Skin of body (tissue), 2 donors: ENCODE measurements around the gene CD40. TPM values are rescaled to one million over a fixed set of nuclear protein-coding genes. Genes with fewer than 3 reads are reported as not detected.
"Not testable (repeated sequence)": the region's sequence is repeated elsewhere in the genome, so short reads cannot be mapped to it uniquely, and the experiment has no call there.

Experiments used
- DNase-seq: peaks from one replicate; lab custom pipeline; 2025; lab: John Stamatoyannopoulos, UW
- total RNA-seq: library from RNA; depleted of rRNA; stranded (reverse); fragments of >200 nt; gene quantifications from one replicate; pipeline ENCODE4 v1.2.3, GENCODE V29; 2014

Gene CD40
- total RNA-seq, 1 donor from 2014 or later, result 4.1 TPM

DNA sequence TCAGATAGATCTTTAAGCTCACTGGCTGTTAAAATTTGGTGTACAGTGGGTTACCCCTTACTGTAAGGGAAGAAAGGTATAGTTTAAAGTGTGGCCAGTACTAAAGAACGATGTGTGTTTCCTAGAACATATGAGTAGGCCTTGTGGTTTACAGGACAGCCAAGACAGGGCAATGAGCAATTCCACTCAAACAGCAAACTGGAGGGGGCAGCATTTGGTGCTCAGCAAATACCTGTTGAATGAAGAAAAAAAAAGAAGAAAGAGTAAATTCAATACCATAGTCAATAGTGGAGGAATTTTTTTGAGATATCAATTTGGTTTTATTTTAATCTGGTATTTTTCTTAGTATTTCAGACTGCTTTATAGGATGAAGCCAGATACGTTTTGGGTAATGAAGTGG is 24.6 kb upstream of the CD40 start:
- DNase-seq, result no peak

DNA sequence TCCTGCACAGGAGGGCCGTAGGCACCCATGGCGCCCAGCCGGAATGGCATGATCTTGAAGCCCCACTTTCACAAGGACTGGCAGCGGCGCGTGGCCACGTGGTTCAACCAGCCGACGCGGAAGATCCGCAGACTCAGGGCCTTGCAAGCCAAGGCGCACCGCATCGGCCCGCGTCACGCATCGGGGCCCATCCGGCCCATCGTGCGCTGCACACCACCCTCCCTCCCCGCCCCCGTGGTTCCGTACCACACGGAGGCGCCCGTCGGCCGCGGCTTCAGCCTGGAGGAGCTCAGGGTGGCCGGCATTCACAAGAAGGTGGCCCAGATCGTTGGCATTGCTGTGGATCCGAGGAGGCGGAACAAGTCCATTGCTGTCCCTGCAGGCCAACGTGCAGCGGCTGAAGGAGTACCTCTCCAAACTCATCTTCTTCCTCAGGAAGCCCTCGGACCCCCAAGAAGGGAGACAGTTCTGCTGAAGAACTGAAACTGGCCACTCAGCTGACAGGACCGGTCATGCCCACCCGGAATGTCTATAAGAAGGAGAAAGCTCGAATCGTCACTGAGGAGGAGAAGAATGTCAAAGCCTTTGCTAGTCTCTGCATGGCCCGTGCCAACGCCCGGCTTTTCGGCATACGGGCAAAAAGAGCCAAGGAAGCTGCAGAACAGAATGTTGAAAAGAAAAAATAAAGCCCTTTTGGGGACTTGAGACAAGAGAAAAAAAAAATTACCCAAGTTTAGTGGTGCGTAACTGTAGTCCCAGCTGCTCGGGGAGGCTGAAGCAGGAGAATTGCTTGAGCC is 18.4 kb upstream of the CD40 start:
- DNase-seq, result no peak

DNA sequence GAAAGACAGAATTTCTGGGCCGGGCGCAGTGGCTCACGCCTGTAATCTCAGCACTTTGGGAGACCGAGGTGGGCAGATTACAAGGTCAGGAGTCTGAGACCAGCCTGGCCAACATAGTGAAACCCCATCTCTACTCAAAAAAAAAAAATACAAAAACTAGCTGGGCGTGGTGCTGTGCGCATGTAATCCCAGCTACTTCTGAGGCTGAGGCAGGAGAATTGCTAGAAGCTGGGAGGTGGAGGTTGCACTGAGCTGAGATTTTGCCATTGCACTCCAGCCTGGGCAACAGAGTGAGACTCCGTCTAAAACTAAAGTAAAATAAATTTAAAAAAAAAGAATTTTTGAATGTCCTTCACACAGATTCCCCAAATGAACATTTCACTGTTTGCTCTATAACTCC is 17.7 kb upstream of the CD40 start:
- not testable (repeated sequence) for DNase-seq

DNA sequence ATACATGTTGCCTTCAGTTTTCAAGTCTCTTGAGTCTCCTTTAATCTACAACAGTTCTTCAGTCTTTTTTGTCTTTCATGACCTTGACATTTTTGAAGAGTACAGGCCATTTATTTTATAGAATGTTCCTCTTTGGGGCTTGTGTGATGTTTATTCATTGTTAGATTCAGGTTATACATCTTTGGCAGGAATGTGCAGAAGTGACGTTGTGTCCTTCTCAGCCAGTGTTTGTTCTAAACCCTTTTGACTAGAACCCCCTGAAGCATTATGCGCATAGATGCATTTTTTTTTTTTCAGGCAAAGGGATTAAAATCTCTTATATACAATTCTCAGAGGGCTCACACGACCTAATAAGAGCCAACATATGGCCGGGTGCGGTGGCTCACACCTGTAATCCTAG is 17.1 kb upstream of the CD40 start:
- no peak for DNase-seq

DNA sequence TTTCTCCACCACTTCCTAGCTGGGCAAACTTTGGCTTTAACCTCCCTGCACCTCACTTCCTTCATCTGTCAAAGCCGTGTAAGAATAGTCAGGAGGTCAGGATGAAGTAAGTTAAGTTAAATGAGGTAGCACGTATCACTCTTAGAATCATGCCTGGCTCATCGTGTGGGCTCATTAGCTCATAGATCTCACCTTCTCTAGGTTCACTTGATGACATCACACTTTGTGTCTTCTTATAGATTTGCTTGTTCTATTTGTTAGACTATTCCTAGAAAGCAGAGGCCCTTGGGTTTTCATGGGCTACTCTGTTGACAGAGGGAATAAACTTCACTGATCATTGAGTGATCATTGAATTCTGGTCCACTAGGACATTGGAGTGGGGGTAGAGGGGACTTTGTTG is 16.2 kb upstream of the CD40 start:
- DNase-seq, result no peak

DNA sequence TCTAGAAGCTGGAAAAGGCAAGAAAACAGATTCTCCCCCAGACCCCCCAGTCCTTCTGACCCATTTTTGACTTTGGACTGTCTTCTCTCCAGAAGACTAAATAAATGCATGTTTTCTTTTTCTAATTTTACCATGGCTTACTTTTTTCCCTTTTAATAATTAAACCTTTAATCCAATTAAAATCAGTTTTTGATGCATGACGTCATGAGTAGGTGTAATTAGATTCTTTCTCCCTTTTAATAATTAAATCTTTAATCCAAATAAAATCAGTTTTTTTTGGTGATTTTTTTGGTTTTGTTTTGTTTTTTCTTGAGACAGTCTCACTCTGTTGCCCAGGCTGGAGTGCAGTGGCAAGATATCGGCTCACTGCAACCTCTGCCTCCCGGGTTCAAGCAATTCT is 15.2 kb upstream of the CD40 start:
- DNase-seq, result no peak

DNA sequence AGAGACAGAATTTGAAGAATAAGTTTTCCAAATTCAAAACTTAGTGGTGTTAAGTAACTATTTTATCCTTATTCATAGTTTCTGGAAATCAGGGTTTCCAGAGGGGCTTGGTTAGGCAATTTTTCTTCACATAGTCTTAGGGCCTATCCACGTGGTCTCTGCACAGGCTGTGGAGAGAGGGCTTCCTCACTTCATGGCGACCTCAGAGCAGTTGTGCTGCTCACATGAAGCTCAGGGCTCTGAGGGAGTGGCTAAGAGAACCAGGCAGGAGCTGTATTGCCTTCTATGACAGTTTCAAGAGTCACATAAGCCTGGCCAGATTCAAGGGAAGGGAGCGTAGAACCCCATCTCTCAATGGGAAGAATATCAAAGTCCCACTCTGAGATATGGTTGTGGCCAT is 13.9 kb upstream of the CD40 start:
- DNase-seq, result no peak

DNA sequence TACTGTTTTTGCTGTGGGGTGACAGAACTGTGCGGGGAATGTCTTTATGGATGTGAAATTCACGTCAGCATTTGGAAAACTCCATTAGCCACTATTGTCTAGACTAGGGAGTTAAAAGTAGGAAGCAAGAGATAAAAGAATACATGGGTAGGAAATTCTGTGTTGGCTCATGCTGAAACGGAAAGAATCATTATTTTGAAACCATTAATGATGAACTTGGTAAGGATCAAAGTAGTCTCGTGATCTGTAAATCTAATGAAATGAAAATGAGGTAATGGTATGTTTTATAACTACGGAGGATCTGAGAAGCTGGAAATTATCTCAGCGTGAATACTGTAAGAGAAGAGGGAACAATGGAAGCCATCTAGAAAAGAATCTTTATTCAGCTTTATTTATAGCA is 11.1 kb upstream of the CD40 start:
- no peak for DNase-seq

DNA sequence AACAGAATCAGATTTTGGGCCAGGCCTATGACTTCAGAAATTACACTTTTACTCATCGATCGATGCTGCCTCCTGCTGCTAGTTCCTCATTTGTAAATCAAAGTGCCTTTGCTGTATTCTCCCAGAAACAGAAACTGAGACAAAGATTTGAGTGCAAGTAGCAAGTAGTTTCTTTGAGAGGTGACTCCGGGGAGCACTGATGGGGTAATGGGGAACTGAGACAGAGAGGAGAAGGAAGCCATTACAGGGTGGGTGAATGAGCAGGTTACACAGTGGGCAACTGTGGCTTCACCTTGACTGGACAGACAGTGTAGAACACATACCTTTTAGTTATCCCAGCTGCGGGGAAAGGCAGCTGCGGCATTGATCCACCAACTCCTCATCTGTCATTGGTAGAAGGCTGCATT is 9.7 kb upstream of the CD40 start:
- DNase-seq, result no peak

DNA sequence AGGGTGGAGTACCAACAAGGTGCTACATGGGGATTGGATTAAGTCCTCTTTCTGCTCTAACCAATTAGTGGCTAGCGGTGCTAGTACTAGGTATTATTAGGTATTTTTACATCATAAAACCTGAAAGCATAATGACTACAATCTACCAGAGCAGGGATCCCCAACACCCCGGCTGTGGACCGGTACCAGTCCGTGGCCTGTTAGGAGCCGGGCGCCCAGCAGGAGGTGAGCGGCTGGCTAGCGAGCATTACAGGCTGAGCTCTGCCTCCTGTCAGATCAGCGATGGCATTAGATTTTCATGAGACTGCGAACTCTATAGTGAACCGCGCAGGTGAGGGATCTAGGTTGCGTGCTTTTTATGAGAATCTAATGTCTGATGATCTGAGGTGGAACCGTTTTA is 9.1 kb upstream of the CD40 start:
- no peak for DNase-seq

DNA sequence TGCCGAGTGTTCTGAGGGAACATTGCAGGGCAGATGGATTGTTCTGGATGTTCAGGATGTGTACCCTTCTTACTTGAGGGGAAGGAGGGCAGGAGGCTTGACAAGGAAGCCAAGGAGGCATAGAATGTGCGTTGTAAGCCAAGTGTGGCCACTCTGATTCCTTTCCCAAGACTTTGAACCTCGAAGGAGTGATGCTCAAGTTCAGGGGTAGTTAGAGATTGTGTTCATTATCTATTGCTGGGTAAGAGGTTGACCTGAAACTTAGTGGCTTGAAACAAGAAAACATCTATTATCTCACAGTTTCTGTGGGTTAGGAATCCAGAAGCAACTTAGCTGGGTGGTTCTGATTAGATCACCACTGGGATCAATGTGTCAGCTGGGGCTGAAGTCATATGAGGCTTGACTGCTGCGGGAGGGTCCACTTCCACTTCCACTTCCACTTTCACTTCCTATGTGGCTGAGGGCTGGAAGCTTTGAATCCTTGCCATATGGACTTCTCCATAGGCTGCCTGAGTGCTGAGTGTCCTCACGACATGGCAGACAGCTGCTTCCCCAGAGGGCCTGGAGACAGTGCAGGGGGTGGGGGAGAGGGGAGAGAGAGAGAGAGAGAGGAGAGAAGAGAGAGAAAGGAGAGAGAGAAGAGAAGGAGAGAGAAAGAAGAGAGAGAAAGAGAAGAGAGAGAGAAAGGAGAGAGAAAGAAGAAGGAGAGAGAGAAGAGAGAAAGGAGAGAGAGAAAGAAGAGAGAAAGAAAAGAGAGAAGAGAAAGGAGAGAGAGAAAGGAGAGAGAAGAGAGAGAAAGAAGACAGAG is 6.9 kb upstream of the CD40 start:
- DNase-seq, result no peak

DNA sequence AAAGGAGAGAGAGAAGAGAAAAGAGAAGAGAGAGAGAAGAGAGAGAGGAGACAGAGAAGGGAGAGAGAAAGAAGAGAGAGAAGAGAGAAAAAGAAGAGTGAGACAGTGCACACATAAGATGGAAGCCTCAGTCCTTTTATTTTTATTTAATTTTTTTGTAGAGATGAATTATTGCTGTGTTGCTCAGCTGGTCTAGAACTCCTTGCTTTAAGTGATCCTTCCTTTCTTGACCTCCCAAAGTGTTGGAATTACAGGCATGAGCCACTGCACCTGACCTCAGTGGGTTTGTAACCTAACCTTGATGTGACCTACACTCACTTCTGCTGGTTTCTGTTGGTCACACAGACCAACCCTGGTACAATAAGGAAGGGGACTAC is 6.3 kb upstream of the CD40 start:
- DNase-seq, result no peak

DNA sequence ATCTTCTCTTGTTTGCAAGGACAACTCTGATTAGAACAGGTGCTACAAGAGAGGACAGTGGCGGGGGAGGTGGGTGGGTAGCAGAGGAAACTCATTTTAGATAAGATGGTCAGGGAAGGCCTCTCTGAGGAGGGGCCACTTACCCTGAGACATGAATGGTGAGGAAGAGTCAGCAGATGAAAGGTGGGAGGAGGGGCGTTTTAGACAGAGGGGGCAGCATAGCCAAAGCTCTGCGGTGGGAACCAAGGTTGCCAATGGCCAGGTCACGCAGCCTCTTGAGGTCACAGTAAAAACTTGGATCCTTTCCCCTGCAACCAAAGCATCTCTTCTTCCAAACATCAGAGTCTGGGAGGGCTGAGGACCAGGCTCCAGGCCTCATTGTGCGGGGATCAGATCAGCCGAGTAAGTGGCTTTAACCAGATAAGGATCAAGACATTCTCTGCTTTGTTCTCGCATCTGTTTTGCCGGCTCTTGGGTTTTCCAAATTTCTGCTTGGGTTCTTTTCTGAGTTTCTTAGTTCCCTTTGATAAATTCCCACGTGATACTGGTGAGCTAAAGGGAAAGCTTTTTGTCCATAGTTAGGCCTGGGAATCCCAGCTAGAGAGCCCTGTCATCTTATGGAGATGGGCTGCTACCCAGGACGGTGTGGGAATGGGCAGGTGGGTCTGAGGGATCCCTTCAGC is 5.5 kb upstream of the CD40 start:
- DNase-seq, result no peak

DNA sequence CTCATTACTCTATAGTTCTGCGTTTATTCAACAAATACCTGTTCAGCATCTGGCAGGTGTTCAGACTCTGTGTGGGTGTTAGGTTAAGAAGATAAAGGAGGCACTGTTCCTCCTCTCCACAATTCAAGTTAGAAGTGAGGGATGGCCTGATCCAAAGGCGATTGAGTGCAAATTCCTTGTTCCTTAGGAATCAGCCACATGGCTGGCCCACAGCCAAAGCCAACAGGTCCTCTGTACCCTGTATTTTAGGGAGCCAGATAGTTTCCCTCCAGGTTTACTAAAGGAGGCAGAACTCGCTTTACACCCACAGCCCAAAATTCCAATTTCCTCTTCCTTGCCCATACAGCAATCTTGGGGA is 5.0 kb upstream of the CD40 start:
- no peak for DNase-seq

DNA sequence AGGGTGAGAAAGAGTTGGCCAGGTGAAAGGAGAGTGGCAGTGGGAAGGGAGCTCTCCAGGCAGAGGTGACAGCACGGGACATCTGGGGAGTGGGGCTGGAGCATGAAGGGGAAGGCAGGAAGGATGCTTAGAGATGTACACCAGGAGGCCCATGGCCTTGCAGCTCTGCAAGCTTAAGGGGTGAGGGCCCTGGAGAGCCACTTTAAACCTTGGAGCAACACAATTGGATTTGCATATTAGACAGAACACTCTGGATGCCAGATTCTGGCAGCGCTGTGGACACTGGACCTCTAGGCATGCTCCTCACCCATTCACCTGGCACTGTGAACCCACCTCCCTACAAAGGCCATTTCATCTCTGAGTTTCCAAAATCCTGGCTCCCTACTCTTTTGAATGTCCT is 3.7 kb upstream of the CD40 start:
- DNase-seq, result no peak

DNA sequence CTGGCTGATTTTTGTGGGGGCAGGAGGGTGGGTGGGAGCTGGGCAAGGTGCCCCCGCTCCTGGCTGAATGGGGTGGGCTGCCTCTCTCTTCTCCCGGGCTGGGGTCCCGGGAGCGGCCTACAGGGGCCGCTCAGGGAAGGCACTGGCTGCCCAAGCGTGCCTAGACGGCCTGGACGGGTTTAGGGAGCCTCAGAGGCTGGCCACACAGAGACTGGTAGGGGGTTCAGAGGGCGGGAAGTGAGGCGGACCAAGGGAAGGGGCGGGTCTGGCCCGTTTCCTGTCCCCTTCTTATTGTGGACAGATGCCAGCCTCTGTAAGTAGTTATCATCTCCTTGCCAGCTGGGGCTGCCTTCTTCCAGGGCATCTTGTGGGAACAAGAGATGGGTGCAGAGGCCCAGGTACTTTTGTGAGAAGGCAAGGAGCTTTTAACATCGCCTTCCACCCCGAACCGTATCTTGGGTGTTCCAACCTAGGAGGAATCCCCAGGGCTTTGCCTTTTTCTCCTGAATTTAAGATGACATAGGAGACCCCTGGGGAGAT is 437 bp downstream of the CD40 start:
- no peak for DNase-seq

DNA sequence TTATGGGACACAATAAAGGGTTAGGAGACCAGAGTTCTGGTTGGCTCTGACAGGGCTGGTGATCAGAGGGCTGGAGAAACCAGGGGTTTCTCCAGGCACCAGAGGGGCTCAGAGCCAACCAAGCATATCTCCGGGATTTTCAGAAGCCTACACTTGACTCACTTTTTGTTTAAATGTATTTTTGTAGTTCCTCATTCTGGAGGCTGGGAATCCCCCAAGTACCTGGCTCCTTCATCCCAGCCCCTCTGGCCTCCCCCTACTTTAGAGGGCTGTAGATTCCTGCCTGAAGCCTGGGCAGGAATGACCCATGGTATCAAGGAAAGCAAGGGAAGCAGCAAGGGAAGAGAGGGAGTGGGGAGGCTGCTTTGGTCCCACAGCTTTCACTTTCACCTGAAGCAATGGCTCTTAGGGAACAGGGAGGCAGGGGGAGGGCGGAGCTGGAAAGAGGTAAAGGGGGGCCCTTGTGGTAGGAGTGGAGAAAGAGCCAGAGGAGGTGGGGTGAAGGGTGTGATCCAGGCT is 973 bp downstream of the CD40 start:
- no peak for DNase-seq

DNA sequence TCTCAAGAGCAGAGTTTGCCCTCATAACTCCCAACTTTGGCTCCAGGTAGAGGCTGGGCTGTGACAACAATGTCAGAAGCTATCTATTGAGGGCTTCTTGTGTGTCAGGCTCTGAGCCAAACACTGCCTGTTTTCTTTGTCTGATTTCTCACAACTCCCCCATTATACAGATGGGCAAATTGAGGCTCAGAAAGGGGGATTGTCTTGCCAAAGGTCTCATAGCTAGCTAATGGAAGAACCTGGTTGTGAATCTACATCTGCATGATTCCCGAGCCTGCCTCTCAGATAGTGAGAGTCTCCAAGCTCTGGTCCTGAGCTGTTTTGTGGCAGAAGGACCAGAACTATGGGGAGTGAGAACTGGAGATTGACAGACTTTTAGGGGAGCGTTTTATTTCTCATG is 1.4 kb downstream of the CD40 start:
- DNase-seq, result no peak

DNA sequence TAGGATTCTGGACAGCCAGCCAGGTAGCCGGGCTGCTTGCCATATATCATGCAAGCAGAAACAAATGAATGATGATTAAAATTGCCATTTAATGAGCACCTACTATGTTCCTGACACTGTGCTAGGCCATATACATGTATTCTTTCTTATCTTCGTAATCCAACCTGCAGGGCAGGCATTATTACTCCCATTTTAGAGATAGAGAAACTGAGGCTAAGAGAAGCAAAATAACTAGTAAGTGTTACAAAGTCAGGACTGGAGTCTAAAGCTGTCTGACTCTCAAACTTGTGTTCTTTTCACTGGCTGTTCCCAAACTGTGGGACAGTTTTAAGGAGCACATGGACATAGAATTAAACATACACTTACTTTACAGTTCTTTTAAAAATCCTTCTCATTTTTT is 2.0 kb downstream of the CD40 start:
- no peak for DNase-seq

DNA sequence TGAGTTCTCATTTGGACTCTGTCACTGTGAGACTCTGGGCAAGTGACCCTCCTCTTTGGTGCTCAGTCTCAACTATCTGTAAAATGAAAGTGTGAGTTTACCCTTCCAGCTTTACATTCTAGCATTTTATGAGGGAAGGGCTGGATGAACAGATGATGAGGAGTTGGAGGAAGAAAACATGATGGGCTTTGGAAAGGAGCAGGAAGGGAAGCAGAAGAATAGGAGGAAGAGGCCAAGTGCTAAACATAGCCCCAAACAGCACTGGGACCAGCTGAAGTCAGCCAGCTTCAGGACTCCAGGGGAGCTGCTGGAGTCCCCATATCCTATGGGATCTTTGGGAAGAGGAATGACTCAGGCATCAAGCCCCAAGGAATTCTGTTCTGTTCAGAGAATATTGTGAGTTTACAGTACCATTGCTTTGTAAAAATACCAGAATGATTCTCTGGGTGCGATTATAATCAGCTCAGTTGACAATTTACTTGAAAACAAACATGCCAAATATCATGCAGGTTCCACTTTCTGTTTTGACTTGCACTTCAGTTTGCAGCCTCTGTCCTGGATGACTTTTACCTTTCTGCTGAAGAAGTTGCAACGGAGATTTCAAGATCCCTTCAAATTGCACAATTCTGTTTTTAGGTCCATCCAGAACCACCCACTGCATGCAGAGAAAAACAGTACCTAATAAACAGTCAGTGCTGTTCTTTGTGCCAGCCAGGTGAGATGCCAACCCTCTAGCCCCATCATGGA is 3.2 kb downstream of the CD40 start:
- DNase-seq, result no peak

DNA sequence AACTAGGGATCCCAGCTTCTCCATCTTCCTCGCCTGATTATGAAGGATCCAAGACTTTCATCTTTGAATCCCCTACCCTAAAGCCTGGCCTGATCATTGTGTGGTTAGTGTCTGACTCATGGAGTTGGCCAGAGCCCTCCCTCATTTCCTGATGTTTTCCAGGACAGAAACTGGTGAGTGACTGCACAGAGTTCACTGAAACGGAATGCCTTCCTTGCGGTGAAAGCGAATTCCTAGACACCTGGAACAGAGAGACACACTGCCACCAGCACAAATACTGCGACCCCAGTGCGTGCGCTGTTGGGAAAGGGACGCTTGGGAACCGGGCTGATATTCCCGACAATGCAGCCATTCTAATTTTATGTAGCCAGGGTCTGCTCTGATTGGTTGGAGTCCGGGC is 4.0 kb downstream of the CD40 start:
- no peak for DNase-seq
